ENCODE measurements around the gene ASAP2.

GRCh38 chr2:9370746-9371145 lies 164.1 kb downstream of the ASAP2 start:
- TF ChIP-seq CTCF (IDR thresholded peaks at IDR 0.05; ENCODE audit: low read length) (no peak), EZH2 (IDR thresholded peaks at IDR 0.05; ENCODE audit: borderline replicate concordance, low read length) (no peak)
